ENCODE measurements around the gene NTSR2. TPM values are rescaled to one million over a fixed set of nuclear protein-coding genes. Genes with fewer than 3 reads are reported as not detected.

Gene NTSR2
- polyA plus RNA-seq, 4 donors: 0.06 TPM; not detected in 3

GRCh38 chr2:11629851-11630250 lies 40.1 kb downstream of the NTSR2 start:
- WGBS, 3 donors: 84 to 85% (median 85%) methylated on average over 11 of the region's 11 CpGs
- no peaks in the 10 kb centered on the region for H3K4me1 ChIP-seq (ENCODE audit: control insufficient read depth in 3 of 3, insufficient read depth in 2 of 3, low read depth in 1 of 3, low read length in 2 of 3)
- peaks cover 0 to 2% (median 0%) of the 10 kb centered on the region in 3 donors for H3K36me3 ChIP-seq (ENCODE audit: control insufficient read depth in 3 of 3, insufficient read depth in 2 of 3, low read depth in 1 of 3, low read length in 3 of 3)
- FAIRE-seq: no peak
- H3K4me3 ChIP-seq (ENCODE audit: low read depth in 1 of 3, low read length in 3 of 3): no peak overlapping the region
- DNase-seq: no peak
- H3K9me3 ChIP-seq (ENCODE audit: control insufficient read depth in 2 of 2, insufficient read depth in 1 of 2, low read depth in 1 of 2, low read length in 1 of 2): peaks cover 0 to 10% of the 10 kb centered on the region in 2 donors
- no peak overlapping the region for H3K27ac ChIP-seq (ENCODE audit: low read depth in 1 of 3, low read length in 2 of 3)
- no peaks in the 10 kb centered on the region for H3K27me3 ChIP-seq (ENCODE audit: control insufficient read depth in 3 of 3, insufficient read depth in 3 of 3, low read length in 3 of 3)

GRCh38 chr2:11629215-11629614 lies 40.8 kb downstream of the NTSR2 start:
- H3K9me3 ChIP-seq (ENCODE audit: control insufficient read depth in 2 of 2, insufficient read depth in 1 of 2, low read depth in 1 of 2, low read length in 1 of 2): peaks cover 0 to 10% of the 10 kb centered on the region in 2 donors
- H3K4me1 ChIP-seq (ENCODE audit: control insufficient read depth in 3 of 3, insufficient read depth in 2 of 3, low read depth in 1 of 3, low read length in 2 of 3): no peaks in the 10 kb centered on the region
- H3K4me3 ChIP-seq (ENCODE audit: low read depth in 1 of 3, low read length in 3 of 3): no peak overlapping the region
- H3K27me3 ChIP-seq (ENCODE audit: control insufficient read depth in 3 of 3, insufficient read depth in 3 of 3, low read length in 3 of 3): no peaks in the 10 kb centered on the region
- WGBS, 3 donors: 84 to 88% (median 84%) methylated on average over 11 of the region's 11 CpGs
- no peak overlapping the region for H3K27ac ChIP-seq (ENCODE audit: low read depth in 1 of 3, low read length in 2 of 3)
- FAIRE-seq (no peak), DNase-seq (no peak)
- H3K36me3 ChIP-seq (ENCODE audit: control insufficient read depth in 3 of 3, insufficient read depth in 2 of 3, low read depth in 1 of 3, low read length in 3 of 3): peaks cover 0 to 2% (median 0%) of the 10 kb centered on the region in 3 donors

- no peak overlapping the region for H3K27ac ChIP-seq (ENCODE audit: low read depth in 1 of 3, low read length in 2 of 3)
- H3K27me3 ChIP-seq (ENCODE audit: control insufficient read depth in 3 of 3, insufficient read depth in 3 of 3, low read length in 3 of 3): no peaks in the 10 kb centered on the region
- no peak for DNase-seq
- peaks cover 0 to 10% of the 10 kb centered on the region in 2 donors for H3K9me3 ChIP-seq (ENCODE audit: control insufficient read depth in 2 of 2, insufficient read depth in 1 of 2, low read depth in 1 of 2, low read length in 1 of 2)
- FAIRE-seq: no peak
- peaks cover 0 to 2% (median 0%) of the 10 kb centered on the region in 3 donors for H3K36me3 ChIP-seq (ENCODE audit: control insufficient read depth in 3 of 3, insufficient read depth in 2 of 3, low read depth in 1 of 3, low read length in 3 of 3)
- 72 to 80% (median 80%) methylated on average over 9 of the region's 9 CpGs for WGBS, 3 donors
- no peak overlapping the region for H3K4me3 ChIP-seq (ENCODE audit: low read depth in 1 of 3, low read length in 3 of 3)
- H3K4me1 ChIP-seq (ENCODE audit: control insufficient read depth in 3 of 3, insufficient read depth in 2 of 3, low read depth in 1 of 3, low read length in 2 of 3): no peaks in the 10 kb centered on the region
Measured at GRCh38 chr2:11628675-11629074, 41.3 kb downstream of the NTSR2 start.

- Histone ChIP-seq H3K9me3 (ENCODE audit: control insufficient read depth in 2 of 2, insufficient read depth in 1 of 2, low read depth in 1 of 2, low read length in 1 of 2) (peaks cover 0 to 10% of the 10 kb centered on the region in 2 donors), H3K36me3 (ENCODE audit: control insufficient read depth in 3 of 3, insufficient read depth in 2 of 3, low read depth in 1 of 3, low read length in 3 of 3) (peaks cover 0 to 2% (median 0%) of the 10 kb centered on the region in 3 donors), H3K4me1 (ENCODE audit: control insufficient read depth in 3 of 3, insufficient read depth in 2 of 3, low read depth in 1 of 3, low read length in 2 of 3) (no peaks in the 10 kb centered on the region), H3K27ac (ENCODE audit: low read depth in 1 of 3, low read length in 2 of 3) (no peak overlapping the region), H3K27me3 (ENCODE audit: control insufficient read depth in 3 of 3, insufficient read depth in 3 of 3, low read length in 3 of 3) (no peaks in the 10 kb centered on the region), H3K4me3 (ENCODE audit: low read depth in 1 of 3, low read length in 3 of 3) (no peak overlapping the region)
- WGBS, 3 donors: 78 to 85% (median 84%) methylated on average over 10 of the region's 10 CpGs
- FAIRE-seq: no peak
- no peak for DNase-seq
Measured at GRCh38 chr2:11625671-11626070, 44.3 kb downstream of the NTSR2 start.

GRCh38 chr2:11624893-11625292 lies 45.1 kb downstream of the NTSR2 start:
- 77 to 86% (median 79%) methylated on average over 10 of the region's 10 CpGs for WGBS, 3 donors
- Histone ChIP-seq H3K4me1 (ENCODE audit: control insufficient read depth in 3 of 3, insufficient read depth in 2 of 3, low read depth in 1 of 3, low read length in 2 of 3) (no peaks in the 10 kb centered on the region), H3K36me3 (ENCODE audit: control insufficient read depth in 3 of 3, insufficient read depth in 2 of 3, low read depth in 1 of 3, low read length in 3 of 3) (peaks cover 0 to 2% (median 0%) of the 10 kb centered on the region in 3 donors), H3K27ac (ENCODE audit: low read depth in 1 of 3, low read length in 2 of 3) (no peak overlapping the region), H3K4me3 (ENCODE audit: low read depth in 1 of 3, low read length in 3 of 3) (no peak overlapping the region), H3K27me3 (ENCODE audit: control insufficient read depth in 3 of 3, insufficient read depth in 3 of 3, low read length in 3 of 3) (no peaks in the 10 kb centered on the region), H3K9me3 (ENCODE audit: control insufficient read depth in 2 of 2, insufficient read depth in 1 of 2, low read depth in 1 of 2, low read length in 1 of 2) (peaks cover 0 to 10% of the 10 kb centered on the region in 2 donors)
- FAIRE-seq: no peak
- DNase-seq: no peak

- no peak for FAIRE-seq
Measured at GRCh38 chr2:11622611-11623010, 47.4 kb downstream of the NTSR2 start.

GRCh38 chr2:11621410-11621809 lies 48.6 kb downstream of the NTSR2 start:
- FAIRE-seq (no peak), DNase-seq (no peak)
- no peaks in the 10 kb centered on the region for H3K4me1 ChIP-seq (ENCODE audit: control insufficient read depth in 3 of 3, insufficient read depth in 2 of 3, low read depth in 1 of 3, low read length in 2 of 3)
- WGBS, 3 donors: 33 to 53% (median 41%) methylated on average over 2 of the region's 2 CpGs
- no peaks in the 10 kb centered on the region for H3K36me3 ChIP-seq (ENCODE audit: control insufficient read depth in 3 of 3, insufficient read depth in 2 of 3, low read depth in 1 of 3, low read length in 3 of 3)
- no peak overlapping the region for H3K4me3 ChIP-seq (ENCODE audit: low read depth in 1 of 3, low read length in 3 of 3)
- H3K9me3 ChIP-seq (ENCODE audit: control insufficient read depth in 2 of 2, insufficient read depth in 1 of 2, low read depth in 1 of 2, low read length in 1 of 2): no peaks in the 10 kb centered on the region
- no peak overlapping the region for H3K27ac ChIP-seq (ENCODE audit: low read depth in 1 of 3, low read length in 2 of 3)
- no peaks in the 10 kb centered on the region for H3K27me3 ChIP-seq (ENCODE audit: control insufficient read depth in 3 of 3, insufficient read depth in 3 of 3, low read length in 3 of 3)

More at GRCh38 chr2:11622611-11623010, 47.4 kb downstream of the NTSR2 start:
- DNase-seq: no peak
- Histone ChIP-seq H3K4me3 (ENCODE audit: low read depth in 1 of 3, low read length in 3 of 3) (no peak overlapping the region), H3K36me3 (ENCODE audit: control insufficient read depth in 3 of 3, insufficient read depth in 2 of 3, low read depth in 1 of 3, low read length in 3 of 3) (peaks cover 0 to 2% (median 0%) of the 10 kb centered on the region in 3 donors), H3K9me3 (ENCODE audit: control insufficient read depth in 2 of 2, insufficient read depth in 1 of 2, low read depth in 1 of 2, low read length in 1 of 2) (peaks cover 0 to 9% of the 10 kb centered on the region in 2 donors), H3K4me1 (ENCODE audit: control insufficient read depth in 3 of 3, insufficient read depth in 2 of 3, low read depth in 1 of 3, low read length in 2 of 3) (no peaks in the 10 kb centered on the region), H3K27me3 (ENCODE audit: control insufficient read depth in 3 of 3, insufficient read depth in 3 of 3, low read length in 3 of 3) (no peaks in the 10 kb centered on the region), H3K27ac (ENCODE audit: low read depth in 1 of 3, low read length in 2 of 3) (no peak overlapping the region)
- WGBS, 3 donors: 68 to 81% (median 80%) methylated on average over 1 of the region's 1 CpG

GRCh38 chr2:11618708-11619062 lies 51.3 kb downstream of the NTSR2 start:
- FAIRE-seq: no peak
- Histone ChIP-seq H3K27me3 (ENCODE audit: control insufficient read depth in 3 of 3, insufficient read depth in 3 of 3, low read length in 3 of 3) (no peaks in the 10 kb centered on the region), H3K9me3 (ENCODE audit: control insufficient read depth in 2 of 2, insufficient read depth in 1 of 2, low read depth in 1 of 2, low read length in 1 of 2) (no peaks in the 10 kb centered on the region), H3K4me1 (ENCODE audit: control insufficient read depth in 3 of 3, insufficient read depth in 2 of 3, low read depth in 1 of 3, low read length in 2 of 3) (no peaks in the 10 kb centered on the region), H3K36me3 (ENCODE audit: control insufficient read depth in 3 of 3, insufficient read depth in 2 of 3, low read depth in 1 of 3, low read length in 3 of 3) (peaks cover 0 to 4% (median 0%) of the 10 kb centered on the region in 3 donors), H3K27ac (ENCODE audit: low read depth in 1 of 3, low read length in 2 of 3) (no peak overlapping the region), H3K4me3 (ENCODE audit: low read depth in 1 of 3, low read length in 3 of 3) (no peak overlapping the region)
- 90 to 93% (median 92%) methylated on average over 19 to 20 of the region's 20 CpGs for WGBS, 3 donors
- no peak for DNase-seq
